CD4-positive, alpha-beta T cell (primary cell): ENCODE data around the gene PGBD2. TPM values are rescaled to one million over a fixed set of nuclear protein-coding genes. Genes with fewer than 3 reads are reported as not detected.

ENCODE experiments used
- ATAC-seq: fragments of 200-7000 bp; cut with Tn5 transposase; one replicate; pipeline ENCODE4 v1.10.0; 2022; ENCODE audit warnings: mild to moderate bottlenecking; ENCODE audit not compliant: poor library complexity
- CTCF ChIA-PET: fragments of 350-600 bp; sonication (Branson Sonifier 250); formaldehyde crosslinking; loops from one replicate; lab custom pipeline; 2021; ENCODE audit warnings: antibody characterized with exemption, inconsistent platforms; lab: Charles Lee
- POLR2A ChIA-PET: fragments of 350-600 bp; sonication (Branson Sonifier 250); formaldehyde crosslinking; loops from one replicate; lab custom pipeline; 2021; ENCODE audit warnings: antibody characterized with exemption, inconsistent platforms; lab: Charles Lee
- DNase-seq, 14 experiments: peaks; one replicate each; pipeline ENCODE4 v3.0.0-alpha.2; 2013 to 2020; ENCODE audit warnings: mixed read lengths in 2 of 14
- H3K27ac ChIP-seq, 2 donors: one replicate each; pipeline versions ENCODE4 v1.5.1 to v1.7.0; 2013; ENCODE audit warnings: low read length in 2 of 2, low read depth in 1 of 2, mild to moderate bottlenecking in 1 of 2
- H3K27me3 ChIP-seq, 2 experiments: 1 replicate in 1 of 2; 2 replicates in 1 of 2; pipeline versions ENCODE4 v1.6.1 to v1.7.0; 2013; ENCODE audit warnings: low read length in 2 of 2, control low read depth in 1 of 2, mild to moderate bottlenecking in 1 of 2, moderate library complexity in 1 of 2; ENCODE audit not compliant: insufficient read depth in 2 of 2, control insufficient read depth in 1 of 2
- H3K36me3 ChIP-seq: one replicate; pipeline ENCODE4 v1.6.1; 2013; ENCODE audit warnings: low read length, control low read depth; ENCODE audit not compliant: insufficient read depth
- H3K4me1 ChIP-seq: one replicate; pipeline ENCODE4 v1.6.1; 2013; ENCODE audit warnings: low read length, control low read depth; ENCODE audit not compliant: insufficient read depth
- H3K4me3 ChIP-seq: one replicate; pipeline ENCODE4 v1.5.1; 2013; ENCODE audit warnings: mild to moderate bottlenecking, low read length, moderate library complexity
- H3K9me3 ChIP-seq, 2 experiments: 1 replicate in 1 of 2; 2 replicates in 1 of 2; pipeline versions ENCODE4 v1.6.1 to v1.7.0; 2013; ENCODE audit warnings: low read length in 2 of 2, mild to moderate bottlenecking in 2 of 2, control low read depth in 1 of 2, moderate library complexity in 1 of 2; ENCODE audit not compliant: control insufficient read depth in 1 of 2, insufficient read depth in 1 of 2
- H3K27ac Mint-ChIP-seq: one replicate; pipeline ENCODE4 v1.8.0; 2020; ENCODE audit warnings: mixed read lengths
- H3K27me3 Mint-ChIP-seq: one replicate; pipeline ENCODE4 v1.8.0; 2021; ENCODE audit warnings: mixed read lengths
- H3K36me3 Mint-ChIP-seq: one replicate; pipeline ENCODE4 v1.8.0; 2021; ENCODE audit warnings: low read depth, mixed read lengths
- H3K4me1 Mint-ChIP-seq: one replicate; pipeline ENCODE4 v1.8.0; 2021; ENCODE audit warnings: low read depth, mixed read lengths
- H3K4me3 Mint-ChIP-seq: one replicate; pipeline ENCODE4 v1.8.0; 2020; ENCODE audit warnings: mild to moderate bottlenecking, mixed read lengths
- H3K9me3 Mint-ChIP-seq: one replicate; pipeline ENCODE4 v1.8.0; 2020; ENCODE audit warnings: mixed read lengths
- CTCF ChIP-seq: fragments of 200-600 bp; IDR thresholded peaks from one replicate; pipeline ENCODE4 v1.8.0; 2022; ENCODE audit warnings: antibody characterized with exemption, mild to moderate bottlenecking
- intact Hi-C, 2 experiments: fragments of 100-400 bp; cut with DNase I in 1 of 2; cut with micrococcal nuclease in 1 of 2; formaldehyde crosslinking; loops; one replicate each; pipeline versions ENCODE4 v1.15.1 to v1.9.0; 2023 to 2025; cut with DNase I, micrococcal nuclease
- total RNA-seq, 174 experiments: library from RNA in 2 of 174; stranded (reverse) in 2 of 174; gene quantifications; one replicate each; pipeline ENCODE4 v1.2.3 and lab custom pipeline; 2021 to 2026

Gene PGBD2
- total RNA-seq, 2 experiments from 2014 or later, result 0.78 to 0.85 TPM

- Mint-ChIP-seq H3K27me3 (peaks cover 26% of the 10 kb centered on the region), H3K36me3 (no peaks in the 10 kb centered on the region), H3K4me3 (no peak overlapping the region), H3K9me3 (no peaks in the 10 kb centered on the region), H3K27ac (no peak overlapping the region), H3K4me1 (no peaks in the 10 kb centered on the region)
- Histone ChIP-seq H3K27me3 (peaks cover 4 to 8% of the 10 kb centered on the region in 2 experiments), H3K36me3 (no peaks in the 10 kb centered on the region), H3K4me1 (no peaks in the 10 kb centered on the region), H3K4me3 (no peak overlapping the region), H3K27ac (no peak overlapping the region), H3K9me3 (no peaks in the 10 kb centered on the region)
- TF ChIP-seq CTCF, result no peak
- intact Hi-C loops, result no loop called here
- DNase-seq, result no peak
- POLR2A ChIA-PET, result no interaction called here
- CTCF ChIA-PET, result no interaction called here
- no peak for ATAC-seq
Measured at GRCh38 chr1:248890549-248891498, 15.2 kb upstream of the PGBD2 start.

GRCh38 chr1:248891758-248892157 is 14.3 kb upstream of the PGBD2 start:
- Histone ChIP-seq H3K4me3 (no peak overlapping the region), H3K27ac (no peak overlapping the region), H3K36me3 (no peaks in the 10 kb centered on the region), H3K4me1 (no peaks in the 10 kb centered on the region), H3K9me3 (no peaks in the 10 kb centered on the region), H3K27me3 (peaks cover 8 to 9% of the 10 kb centered on the region in 2 experiments)
- no peak for TF ChIP-seq CTCF
- CTCF ChIA-PET, result no interaction called here
- intact Hi-C loops, result no loop called here
- H3K9me3 Mint-ChIP-seq, result no peaks in the 10 kb centered on the region
- H3K4me1 Mint-ChIP-seq, result no peaks in the 10 kb centered on the region
- ATAC-seq (no peak), DNase-seq (no peak)
- no peaks in the 10 kb centered on the region for H3K36me3 Mint-ChIP-seq
- H3K27me3 Mint-ChIP-seq, result peaks cover 33% of the 10 kb centered on the region
- POLR2A ChIA-PET, result no interaction called here
- no peak overlapping the region for H3K27ac Mint-ChIP-seq
- no peak overlapping the region for H3K4me3 Mint-ChIP-seq

DNA sequence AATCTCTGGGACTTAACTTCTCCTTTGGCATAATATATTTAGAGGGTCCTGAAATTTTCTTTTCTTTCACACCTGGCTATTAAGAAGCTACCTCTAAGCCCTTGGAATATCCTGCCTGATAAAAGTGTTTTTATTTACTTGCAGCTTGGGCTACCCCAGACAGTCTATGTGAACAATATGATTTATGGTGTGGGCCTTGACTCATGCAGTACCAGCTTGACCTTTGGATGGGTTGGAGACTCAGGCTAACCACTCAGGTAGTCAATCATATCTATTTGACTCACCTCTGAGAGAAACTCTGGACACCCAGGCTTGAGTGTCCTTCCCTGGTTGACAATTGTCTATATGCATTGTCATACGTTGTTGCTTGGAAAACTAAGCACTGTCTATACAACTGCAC is 13.4 kb upstream of the PGBD2 start:
- Histone ChIP-seq H3K27me3 (peaks cover 8 to 12% of the 10 kb centered on the region in 2 experiments), H3K36me3 (no peaks in the 10 kb centered on the region), H3K27ac (no peak overlapping the region), H3K9me3 (no peaks in the 10 kb centered on the region), H3K4me1 (no peaks in the 10 kb centered on the region), H3K4me3 (no peak overlapping the region)
- Mint-ChIP-seq H3K36me3 (no peaks in the 10 kb centered on the region), H3K4me1 (no peaks in the 10 kb centered on the region), H3K9me3 (no peaks in the 10 kb centered on the region), H3K27me3 (peaks cover 33% of the 10 kb centered on the region), H3K4me3 (no peak overlapping the region), H3K27ac (no peak overlapping the region)
- TF ChIP-seq CTCF, result no peak
- ATAC-seq (no peak), DNase-seq (no peak)
- intact Hi-C loops, result no loop called here
- CTCF ChIA-PET, result no interaction called here
- POLR2A ChIA-PET, result no interaction called here
